AG04450 (cell line): ENCODE data around the gene TP53TG3F. TPM values are rescaled to one million over a fixed set of nuclear protein-coding genes. Genes with fewer than 3 reads are reported as not detected.
"Not testable (repeated sequence)": the region's sequence is repeated elsewhere in the genome, so short reads cannot be mapped to it uniquely, and the experiment has no call there.

ENCODE experiments used
- CTCF ChIA-PET: fragments of 300-600, 350-600 bp; formaldehyde crosslinking; extraction: SDS; loops from one replicate; lab custom pipeline; 2022; ENCODE audit warnings: antibody characterized with exemption, inconsistent platforms; lab: Charles Lee
- POLR2A ChIA-PET: fragments of 350-600 bp; formaldehyde crosslinking; extraction: SDS; loops from one replicate; lab custom pipeline; 2021; ENCODE audit warnings: antibody characterized with exemption, inconsistent platforms; lab: Yijun Ruan, JAX
- DNase-seq: peaks from one replicate; pipeline ENCODE4 v3.0.0-alpha.2; 2011; ENCODE audit warnings: low read depth, low spot score
- H3K27ac ChIP-seq: one replicate; pipeline ENCODE4 v1.5.1; 2012; ENCODE audit warnings: low read depth, low read length, control low read depth
- H3K27me3 ChIP-seq: one replicate; pipeline ENCODE4 v1.6.0; 2012; ENCODE audit warnings: low read length; ENCODE audit not compliant: control insufficient read depth, insufficient read depth
- H3K4me3 ChIP-seq: 2 replicates; pipeline ENCODE4 v1.5.1; 2011; ENCODE audit warnings: mild to moderate bottlenecking, low read depth, low read length, control low read depth
- H3K9me3 ChIP-seq: 2 replicates; pipeline ENCODE4 v1.5.1; 2012; ENCODE audit warnings: low read length; ENCODE audit not compliant: control insufficient read depth, insufficient read depth
- polyA minus RNA-seq: library from RNA; depleted of rRNA, polyadenylated mRNA; stranded (reverse); fragments of >200 nt; gene quantifications from 2 replicates; pipeline ENCODE4 v1.2.3, GENCODE V29; 2011; rRNA and poly(A)+ RNA removed
- polyA plus RNA-seq: library from polyadenylated mRNA; depleted of rRNA; stranded (reverse); fragments of >200 nt; gene quantifications from 2 replicates; pipeline ENCODE4 v1.2.3, GENCODE V29; 2011; rRNA removed
- small RNA-seq: library from RNA; depleted of rRNA; stranded (forward); fragments of <200 nt; gene quantifications from one replicate; pipeline ENCODE3, GENCODE V24; 2012; ENCODE audit warnings: low read depth; ENCODE audit not compliant: insufficient read length

TP53TG3F gene
- polyA plus RNA-seq (not detected in 2 replicates), polyA minus RNA-seq (not detected in 2 replicates)

GRCh38 chr16:33459312-33459711 is at the start of gene TP53TG3F:
Gene TP53TG3F, plus strand, starts transcription at chr16:33459612. Its CDS starts 68 bp downstream, at chr16:33459680.
- POLR2A ChIA-PET, H3K27me3 ChIP-seq, CTCF ChIA-PET: not testable (repeated sequence)

GRCh38 chr16:33491611-33492010 is 32.2 kb downstream of the TP53TG3F start:
- POLR2A ChIA-PET, DNase-seq, H3K9me3 ChIP-seq, H3K27ac ChIP-seq, H3K4me3 ChIP-seq, CTCF ChIA-PET, H3K27me3 ChIP-seq: not testable (repeated sequence)

More at GRCh38 chr16:33459312-33459711, at the start of gene TP53TG3F:
- not testable (repeated sequence) for H3K9me3 ChIP-seq, H3K4me3 ChIP-seq, DNase-seq, H3K27ac ChIP-seq

GRCh38 chr16:33507231-33507630 is 47.8 kb downstream of the TP53TG3F start:
- POLR2A ChIA-PET, H3K9me3 ChIP-seq, H3K27ac ChIP-seq, DNase-seq, CTCF ChIA-PET, H3K27me3 ChIP-seq, H3K4me3 ChIP-seq: not testable (repeated sequence)

GRCh38 chr16:33509070-33509469 is 49.7 kb downstream of the TP53TG3F start:
- H3K27me3 ChIP-seq, DNase-seq, H3K27ac ChIP-seq, H3K4me3 ChIP-seq, H3K9me3 ChIP-seq, CTCF ChIA-PET, POLR2A ChIA-PET: not testable (repeated sequence)

- H3K4me3 ChIP-seq, H3K27me3 ChIP-seq, POLR2A ChIA-PET, DNase-seq, H3K27ac ChIP-seq, H3K9me3 ChIP-seq, CTCF ChIA-PET: not testable (repeated sequence)
These were observed 50.5 kb downstream of the TP53TG3F start for GRCh38 chr16:33509906-33510305.

Small RNA genes within 50 kb of the gene (small RNA-seq; reads per million reads assigned to genes)
- not detected for gene AC136944.5
- not detected for gene AC136944.6

Other genes starting within 250 kb of the TP53TG3F start
- not detected in 2 replicates for gene TP53TG3E, start 155.3 kb upstream of the TP53TG3F start, polyA plus RNA-seq
- gene TP53TG3B, start 98.8 kb upstream of the TP53TG3F start, polyA plus RNA-seq: not detected in 2 replicates